OCI-M1 (cell line): ENCODE results near the gene EIF1B.

Experiments used
- DNase-seq: peaks from one replicate; lab custom pipeline; 2025; lab: John Stamatoyannopoulos, UW

The EIF1B gene

DNA sequence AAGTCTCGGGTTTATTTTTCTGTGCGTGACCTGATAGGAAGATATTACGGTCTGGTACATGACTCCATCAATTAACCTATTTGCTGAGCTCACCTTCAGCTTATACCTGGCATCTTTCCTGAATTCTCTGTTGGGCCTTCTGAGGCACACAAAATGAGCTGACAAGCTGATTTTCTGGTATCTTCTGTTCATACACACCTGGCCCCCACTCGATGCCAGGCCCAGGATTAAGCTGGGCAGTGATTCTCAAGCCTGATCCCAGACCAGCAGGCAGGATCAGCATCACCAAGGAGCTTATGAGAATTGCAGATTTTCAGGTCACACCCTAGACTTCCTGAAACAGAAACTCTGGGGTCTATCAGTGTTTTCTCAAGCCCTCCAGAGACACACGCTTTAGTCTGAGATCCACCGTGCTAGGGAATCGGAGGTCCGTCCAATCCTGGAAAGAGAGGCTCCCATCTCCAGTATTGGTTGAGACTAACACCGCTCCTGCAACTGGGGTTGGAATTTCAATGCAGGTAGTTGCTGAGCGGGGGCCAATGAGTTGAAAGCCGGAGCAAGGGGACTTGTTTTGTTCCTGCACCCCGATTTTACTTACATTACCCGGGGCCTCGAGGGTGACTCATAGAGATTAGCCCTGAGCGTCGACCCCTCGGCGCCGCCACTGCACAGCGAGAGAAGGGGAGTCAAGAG is 636 bp upstream of the EIF1B start:
- DNase-seq, result no peak

DNA sequence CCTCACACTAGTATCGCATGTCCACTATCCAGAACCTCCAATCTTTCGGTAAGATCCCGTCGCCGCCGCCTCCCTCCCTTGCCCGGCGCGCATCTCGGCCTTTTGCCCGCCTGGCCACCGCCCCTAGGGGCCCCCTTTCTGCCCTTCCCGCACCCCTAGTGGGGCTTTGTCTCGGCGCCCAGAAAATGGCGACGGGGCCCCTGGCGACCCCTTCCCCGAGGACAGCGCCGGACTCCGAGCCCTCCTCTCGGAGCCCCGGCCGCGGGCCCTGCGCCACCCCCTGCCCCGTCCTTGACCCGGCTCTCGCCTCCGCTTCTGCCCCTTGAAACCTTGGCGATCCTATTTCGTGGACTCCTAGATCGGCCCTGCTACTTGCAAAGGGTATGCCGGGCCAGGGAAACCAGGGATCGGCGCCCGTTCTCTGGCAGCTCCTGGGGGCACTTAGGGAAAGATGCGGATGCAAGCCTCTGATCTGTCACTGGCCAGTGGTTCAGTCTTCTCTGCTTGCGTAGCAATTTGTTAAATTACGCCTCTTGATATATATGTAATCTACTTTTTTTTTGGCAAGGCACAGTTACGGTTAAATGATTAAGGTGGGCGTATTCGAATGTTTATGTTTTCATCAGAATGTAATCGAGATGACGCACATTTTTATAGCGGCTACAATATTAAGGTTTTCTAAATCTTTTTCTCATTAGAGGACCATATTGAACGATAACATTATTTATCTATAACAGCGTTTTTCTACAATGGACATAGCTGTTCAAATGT is 603 bp downstream of the EIF1B start:
- peak; percentile 63 for DNase-seq

- peak; percentile 53 for DNase-seq
These were observed 1.2 kb downstream of the EIF1B start for GRCh38 chr3:40310705-40311104.

- peak; percentile 35 for DNase-seq
These were observed 3.2 kb downstream of the EIF1B start for GRCh38 chr3:40312661-40313226.

GRCh38 chr3:40313975-40314860 is 4.7 kb downstream of the EIF1B start:
- DNase-seq, result peak; percentile 40

GRCh38 chr3:40317061-40317855 is 7.8 kb downstream of the EIF1B start:
- DNase-seq, result peak; percentile 80

DNA sequence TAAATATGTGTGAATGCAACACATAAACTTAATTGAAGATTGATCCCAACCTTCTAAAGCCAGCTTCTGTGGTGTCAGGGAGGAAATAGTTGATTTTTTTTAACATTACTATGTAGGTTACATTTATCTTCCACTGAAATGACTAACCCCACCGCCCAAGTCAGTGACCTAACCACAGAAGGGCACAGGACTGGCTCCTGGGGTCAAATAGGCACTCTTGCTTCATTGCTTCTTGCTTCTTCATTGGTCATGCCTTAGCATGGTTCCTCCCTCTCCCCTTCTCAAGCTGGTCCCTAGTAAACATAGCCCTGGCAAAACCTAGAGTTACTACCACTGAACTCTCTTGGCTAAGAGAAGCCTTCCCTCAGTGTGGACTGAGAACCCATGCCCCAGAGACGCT is 12.3 kb downstream of the EIF1B start:
- peak; percentile 15 for DNase-seq

DNA sequence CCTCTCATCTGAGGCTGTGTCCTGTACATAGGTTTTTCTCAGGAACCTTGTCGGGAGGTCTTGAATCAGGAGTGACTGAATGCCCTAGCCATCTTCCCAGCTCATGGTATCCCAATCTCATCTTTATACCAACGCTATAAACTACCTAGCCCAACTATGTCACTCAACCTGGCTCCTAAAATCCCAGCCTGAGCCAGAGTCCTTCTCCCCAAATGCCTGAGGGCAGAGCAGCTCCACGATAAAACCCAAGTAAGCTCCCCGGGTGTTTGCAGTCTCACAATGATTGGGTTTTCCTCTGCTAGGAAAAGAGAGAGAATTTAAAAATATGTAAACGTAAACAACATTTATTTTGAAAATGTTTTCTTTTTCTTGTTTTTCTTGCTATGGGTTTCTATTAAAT is 14.4 kb downstream of the EIF1B start:
- DNase-seq, result no peak

GRCh38 chr3:40324621-40325020 is 15.1 kb downstream of the EIF1B start:
- peak; percentile 6 for DNase-seq

DNA sequence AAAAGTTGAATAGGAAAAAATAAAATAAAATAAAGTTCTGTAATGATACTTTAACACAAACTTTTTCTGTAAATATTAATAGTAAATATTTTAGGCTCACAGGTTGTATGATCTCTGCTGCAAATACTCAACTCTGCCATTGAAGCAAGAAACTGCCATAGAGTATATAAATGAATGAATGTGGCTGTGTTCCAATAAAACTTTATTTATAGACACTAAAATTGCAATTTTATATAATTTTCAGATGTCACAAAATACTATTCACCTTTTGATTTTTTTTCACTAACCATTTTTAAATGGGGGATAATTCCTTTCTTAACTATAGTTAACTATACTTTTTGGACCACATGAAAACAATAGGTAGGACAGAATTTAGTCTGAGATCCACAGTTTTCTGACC is 16.0 kb downstream of the EIF1B start:
- DNase-seq, result no peak

GRCh38 chr3:40328374-40328773 is 18.9 kb downstream of the EIF1B start:
- no peak for DNase-seq

GRCh38 chr3:40329071-40329470 is 19.6 kb downstream of the EIF1B start:
- no peak for DNase-seq

GRCh38 chr3:40332684-40333083 is 23.2 kb downstream of the EIF1B start:
- no peak for DNase-seq

DNA sequence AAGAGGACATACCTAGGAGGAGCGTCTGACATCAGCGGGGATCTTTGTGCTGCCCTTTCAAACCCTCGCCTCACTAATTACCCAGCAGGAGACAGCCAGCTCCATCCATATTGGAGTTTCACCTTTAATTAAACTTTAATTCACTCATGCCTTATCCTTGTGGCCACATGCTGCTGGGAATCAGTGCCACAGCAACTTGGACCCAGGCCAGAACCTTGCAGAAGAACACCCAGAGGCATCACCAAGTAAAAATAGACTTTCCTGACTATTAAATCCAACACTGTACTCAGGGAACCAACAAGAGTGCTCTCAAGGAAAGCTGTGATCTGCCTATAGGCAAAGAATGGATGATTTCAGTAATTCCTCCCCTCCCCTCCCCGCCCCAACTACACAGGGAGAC is 23.9 kb downstream of the EIF1B start:
- no peak for DNase-seq

DNA sequence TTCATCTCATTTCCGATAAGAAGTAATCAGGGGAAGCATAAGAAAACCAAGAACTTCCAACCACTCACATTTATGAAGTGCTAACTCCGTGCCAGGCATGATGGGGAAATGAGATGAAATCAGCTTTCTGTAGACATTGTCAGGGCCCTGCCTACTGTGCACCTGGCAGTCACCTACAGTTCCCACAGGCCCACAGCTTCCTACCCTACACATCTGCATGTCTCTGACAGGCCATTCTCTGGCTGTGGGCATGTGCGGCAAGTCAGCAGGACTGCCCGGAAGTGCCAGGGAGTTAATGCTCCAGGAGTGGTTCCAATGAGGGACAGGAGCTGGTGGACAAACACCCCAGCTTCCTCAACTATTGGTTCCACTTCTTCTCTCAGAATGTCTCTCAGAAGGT is 24.3 kb downstream of the EIF1B start:
- no peak for DNase-seq

DNA sequence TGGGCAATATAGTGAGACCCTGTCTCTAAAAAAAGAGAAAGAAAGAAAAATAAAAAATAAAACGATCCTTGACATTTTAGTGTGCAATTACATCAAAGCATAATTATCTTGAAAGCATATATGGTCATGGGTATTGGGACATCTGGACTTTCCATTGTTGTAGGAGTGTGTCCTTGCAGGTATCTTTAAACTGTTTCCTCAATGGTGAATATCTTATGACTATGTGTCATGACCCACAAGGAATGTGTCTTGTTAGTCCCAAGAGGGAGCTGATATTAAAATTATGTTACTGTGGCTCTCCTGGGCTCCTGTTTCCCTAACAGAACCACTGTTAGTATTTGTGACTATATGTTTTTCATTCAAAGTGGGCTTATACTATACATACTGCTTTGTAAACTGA is 26.6 kb downstream of the EIF1B start:
- DNase-seq, result no peak

DNA sequence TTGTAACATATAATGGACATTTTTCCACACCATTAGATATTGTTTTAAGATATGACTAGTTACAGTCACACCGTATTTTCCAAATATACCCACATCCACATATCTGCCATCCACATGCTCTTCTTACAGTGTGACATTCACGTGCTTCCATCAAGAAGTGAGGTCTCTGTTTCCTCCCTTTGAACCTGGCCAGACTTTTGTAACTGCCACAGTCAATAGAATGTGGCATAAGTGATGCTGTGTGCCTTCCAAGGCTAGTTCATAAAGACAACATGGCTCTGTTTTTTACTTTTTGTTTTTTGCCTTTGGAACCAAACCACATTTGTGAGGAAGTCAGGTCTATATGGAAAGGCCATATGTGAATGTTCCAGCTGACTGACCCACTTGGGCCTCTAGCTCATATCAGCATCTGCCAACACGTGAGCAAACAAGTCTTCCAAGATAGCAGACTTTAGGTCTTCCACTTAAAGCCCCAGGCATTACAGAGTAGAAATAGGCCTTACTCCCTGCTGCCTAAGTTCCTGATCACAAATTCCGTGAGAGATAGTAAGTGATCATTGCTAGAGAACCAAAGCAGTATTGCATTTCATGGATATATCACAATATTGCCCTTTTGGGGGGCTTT is 27.1 kb downstream of the EIF1B start:
- DNase-seq, result peak; percentile 11

- no peak for DNase-seq
These were observed 27.9 kb downstream of the EIF1B start for GRCh38 chr3:40337136-40338108.

GRCh38 chr3:40339871-40340270 is 30.4 kb downstream of the EIF1B start:
- DNase-seq, result no peak
